GM04503 (cell line): ENCODE data around the gene CPED1.
A peak's percentile ranks its signal among the peaks of the same experiment; 100 is the strongest.
"Not testable (repeated sequence)": the region's sequence is repeated elsewhere in the genome, so short reads cannot be mapped to it uniquely, and the experiment has no call there.

Source experiments
- DNase-seq: peaks from one replicate; pipeline ENCODE4 v3.0.0-alpha.2; 2012; ENCODE audit warnings: low read depth

The CPED1 gene

GRCh38 chr7:121097577-121097976 lies 109.1 kb downstream of the CPED1 start:
- no peak for DNase-seq

GRCh38 chr7:121099572-121099971 lies 111.1 kb downstream of the CPED1 start:
- no peak for DNase-seq

- DNase-seq, result no peak
Observed at GRCh38 chr7:121101083-121101482, 112.6 kb downstream of the CPED1 start.

GRCh38 chr7:121101621-121102020 lies 113.1 kb downstream of the CPED1 start:
- DNase-seq, result no peak

GRCh38 chr7:121102619-121103018 lies 114.1 kb downstream of the CPED1 start:
- DNase-seq, result no peak

GRCh38 chr7:121103086-121103485 lies 114.6 kb downstream of the CPED1 start:
- no peak for DNase-seq

- DNase-seq, result no peak
Observed at GRCh38 chr7:121103579-121103978, 115.1 kb downstream of the CPED1 start.

- DNase-seq, result no peak
Observed at GRCh38 chr7:121105262-121105661, 116.8 kb downstream of the CPED1 start.

GRCh38 chr7:121107923-121108498 lies 119.5 kb downstream of the CPED1 start:
- peak; percentile 26 for DNase-seq

GRCh38 chr7:121109145-121109544 lies 120.6 kb downstream of the CPED1 start:
- DNase-seq, result no peak

GRCh38 chr7:121113288-121113687 lies 124.8 kb downstream of the CPED1 start:
- peak; percentile 13 for DNase-seq

GRCh38 chr7:121116396-121116795 lies 127.9 kb downstream of the CPED1 start:
- DNase-seq, result no peak

GRCh38 chr7:121119047-121119446 lies 130.5 kb downstream of the CPED1 start:
- no peak for DNase-seq

- DNase-seq, result no peak
Observed at GRCh38 chr7:121123032-121123431, 134.5 kb downstream of the CPED1 start.

GRCh38 chr7:121125454-121125853 lies 136.9 kb downstream of the CPED1 start:
- DNase-seq, result not testable (repeated sequence)

- no peak for DNase-seq
Observed at GRCh38 chr7:121126201-121126600, 137.7 kb downstream of the CPED1 start.

GRCh38 chr7:121126801-121127534 lies 138.5 kb downstream of the CPED1 start:
- DNase-seq, result no peak

- DNase-seq, result no peak
Observed at GRCh38 chr7:121132940-121133339, 144.4 kb downstream of the CPED1 start.

GRCh38 chr7:121133444-121133843 lies 144.9 kb downstream of the CPED1 start:
- no peak for DNase-seq

GRCh38 chr7:121137580-121137979 lies 149.1 kb downstream of the CPED1 start:
- no peak for DNase-seq

- no peak for DNase-seq
Observed at GRCh38 chr7:121138262-121138933, 149.9 kb downstream of the CPED1 start.

- DNase-seq, result no peak
Observed at GRCh38 chr7:121139427-121139826, 150.9 kb downstream of the CPED1 start.

- no peak for DNase-seq
Observed at GRCh38 chr7:121140790-121141189, 152.3 kb downstream of the CPED1 start.
